Fibroblast of villous mesenchyme (primary cell): ENCODE results near the gene REV1. TPM values are rescaled to one million over a fixed set of nuclear protein-coding genes. Genes with fewer than 3 reads are reported as not detected.

Experiments used
- DNase-seq: peaks from one replicate; pipeline ENCODE4 v3.0.0-alpha.2; 2010; ENCODE audit warnings: low read depth
- H3K4me3 ChIP-seq: 2 replicates; pipeline ENCODE4 v1.5.1; 2011; ENCODE audit warnings: low read depth, mild to moderate bottlenecking, low read length
- CTCF ChIP-seq: IDR thresholded peaks from 2 replicates; pipeline ENCODE4 v1.5.1; 2012; ENCODE audit warnings: low read depth, mild to moderate bottlenecking, low read length; ENCODE audit not compliant: insufficient read depth
- total RNA-seq: library from RNA; depleted of rRNA; stranded (reverse); fragments of >200 nt; gene quantifications from 2 replicates; pipeline ENCODE4 v1.2.3, GENCODE V29; 2012

The REV1 gene
- total RNA-seq, 1 donor = 44.0 TPM

- no peak for DNase-seq
- TF ChIP-seq CTCF = no peak
- no peak overlapping the region for H3K4me3 ChIP-seq
Observed at GRCh38 chr2:99451686-99452085, 38.1 kb downstream of the REV1 start.

- no peak overlapping the region for H3K4me3 ChIP-seq
- no peak for DNase-seq
- TF ChIP-seq CTCF = no peak
Observed at GRCh38 chr2:99451280-99451679, 38.5 kb downstream of the REV1 start.

DNA sequence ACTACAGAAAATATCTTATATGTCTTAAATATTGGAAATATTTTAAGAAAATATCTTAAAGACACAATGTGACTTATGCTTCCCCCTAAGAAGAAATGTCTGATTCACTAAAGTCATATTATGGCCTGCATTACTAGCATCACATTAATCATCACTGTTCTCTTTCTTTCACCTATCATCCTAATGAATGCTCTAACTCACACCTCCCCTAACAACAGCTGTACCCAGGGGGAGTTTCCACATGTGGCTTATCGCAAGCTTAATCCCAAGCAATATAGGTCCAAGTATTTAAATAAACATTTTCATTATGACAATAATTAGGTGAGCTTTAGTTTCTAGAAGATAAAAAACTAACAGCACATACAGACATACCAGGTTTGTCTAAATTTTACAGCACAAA is 39.6 kb downstream of the REV1 start:
- no peak for TF ChIP-seq CTCF
- DNase-seq = no peak
- no peak overlapping the region for H3K4me3 ChIP-seq

- TF ChIP-seq CTCF = no peak
- DNase-seq = peak; percentile 52
- no peak overlapping the region for H3K4me3 ChIP-seq
Observed at GRCh38 chr2:99448556-99448955, 41.3 kb downstream of the REV1 start.

DNA sequence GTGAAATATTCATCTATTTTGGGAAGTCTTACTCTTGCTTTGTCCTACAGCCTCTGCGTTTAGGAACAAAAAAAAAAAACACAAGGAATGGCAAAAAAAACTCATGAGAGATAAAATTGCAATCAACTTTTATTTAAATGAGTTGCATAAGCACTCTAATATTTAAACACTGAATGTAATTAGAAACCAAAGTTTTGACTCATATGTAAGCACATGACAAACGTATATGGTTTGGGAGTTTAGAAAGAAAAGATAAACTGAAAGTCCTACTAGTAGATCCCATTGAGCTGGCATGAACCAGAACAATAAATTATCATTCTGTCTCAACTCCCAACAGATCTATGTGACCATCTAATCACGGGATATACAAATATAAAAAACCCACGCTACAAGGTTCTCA is 44.8 kb downstream of the REV1 start:
- peak; percentile 55 for DNase-seq
- no peak for TF ChIP-seq CTCF
- H3K4me3 ChIP-seq = no peak overlapping the region

DNA sequence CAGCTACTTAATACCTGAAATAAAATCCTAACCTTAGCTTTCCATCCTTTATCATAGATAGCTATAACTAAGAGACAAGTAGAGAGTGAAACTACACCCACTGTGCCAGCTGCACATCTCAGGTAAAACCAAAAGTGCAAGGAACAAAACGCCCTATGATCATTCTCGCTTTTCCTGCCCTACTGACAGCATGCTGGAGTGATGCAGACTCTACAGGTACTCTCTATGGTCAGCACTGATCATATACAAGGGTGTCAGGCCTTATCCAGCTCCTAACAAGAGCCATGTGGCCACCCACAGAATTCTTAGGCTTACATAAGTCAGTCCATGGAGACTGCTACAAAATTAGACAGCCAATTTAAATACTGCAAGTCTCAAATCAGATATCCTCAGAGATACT is 45.6 kb downstream of the REV1 start:
- DNase-seq = no peak
- H3K4me3 ChIP-seq = no peak overlapping the region
- TF ChIP-seq CTCF = no peak

GRCh38 chr2:99442837-99443236 is 47.0 kb downstream of the REV1 start:
- no peak overlapping the region for H3K4me3 ChIP-seq
- TF ChIP-seq CTCF = peak; percentile 44
- no peak for DNase-seq
